Activated naive CD4-positive, alpha-beta T cell (primary cell): ENCODE data around the gene NSF.
"Not testable (repeated sequence)": the region's sequence is repeated elsewhere in the genome, so short reads cannot be mapped to it uniquely, and the experiment has no call there.

Source experiments
- DNase-seq, 4 experiments: peaks; one replicate each; lab custom pipeline; 2025; lab: John Stamatoyannopoulos, UW

NSF gene

DNA sequence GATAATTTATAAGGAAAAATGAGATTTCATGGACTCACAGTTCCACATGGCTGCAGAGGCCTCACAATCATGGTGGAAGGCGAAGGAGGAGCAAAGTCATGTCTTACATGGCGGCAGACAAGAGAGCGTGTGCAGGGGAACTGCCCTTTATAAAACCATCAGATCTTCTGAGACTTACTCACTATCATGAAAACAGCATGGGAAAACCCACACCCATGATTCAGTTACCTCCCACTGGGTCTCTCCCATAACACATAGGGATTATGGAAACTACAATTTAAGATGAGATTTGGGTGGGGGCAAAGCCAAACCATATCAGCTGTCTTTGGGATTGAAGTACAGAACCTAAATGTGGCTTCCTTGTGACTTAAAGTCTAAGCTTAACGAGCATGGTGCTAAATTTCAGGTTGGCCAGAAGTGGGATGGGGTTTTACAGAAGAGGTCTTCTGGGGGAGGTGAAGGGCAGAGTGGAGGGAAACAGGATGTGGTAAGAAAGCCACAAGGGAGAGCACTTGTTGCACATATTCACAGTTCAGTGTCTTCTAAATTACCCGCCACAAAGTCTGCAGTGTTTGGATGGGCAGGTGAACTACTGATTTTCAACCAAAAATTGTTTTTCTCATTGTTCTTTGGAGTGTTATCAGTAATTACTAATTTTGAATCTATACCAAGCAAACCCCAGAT, 38.4 kb downstream of the NSF start:
- not testable (repeated sequence) for DNase-seq

- not testable (repeated sequence) for DNase-seq
Measured at GRCh38 chr17:46632146-46632545, 41.7 kb downstream of the NSF start.

DNA sequence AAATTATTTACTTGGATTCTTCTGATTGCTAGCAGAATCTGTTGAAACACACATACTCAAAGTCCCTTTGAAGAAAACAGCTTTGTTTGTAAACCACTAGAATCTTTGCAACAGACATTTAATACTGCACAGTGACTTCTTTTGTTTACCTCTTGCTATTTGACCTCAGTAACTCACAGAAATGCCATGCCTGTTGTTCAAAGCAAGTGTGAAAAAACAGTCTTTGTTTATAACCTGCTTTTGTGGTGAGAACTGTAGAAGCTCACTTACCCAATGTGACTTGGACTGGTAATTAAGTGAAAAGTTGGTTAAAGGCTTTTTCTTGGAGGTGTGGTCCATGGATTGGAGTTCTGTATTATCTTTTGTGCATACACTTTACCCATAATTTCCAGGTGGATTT, 44.4 kb downstream of the NSF start:
- DNase-seq, result not testable (repeated sequence)

GRCh38 chr17:46641861-46642656, 51.6 kb downstream of the NSF start:
- DNase-seq, result not testable (repeated sequence)

DNA sequence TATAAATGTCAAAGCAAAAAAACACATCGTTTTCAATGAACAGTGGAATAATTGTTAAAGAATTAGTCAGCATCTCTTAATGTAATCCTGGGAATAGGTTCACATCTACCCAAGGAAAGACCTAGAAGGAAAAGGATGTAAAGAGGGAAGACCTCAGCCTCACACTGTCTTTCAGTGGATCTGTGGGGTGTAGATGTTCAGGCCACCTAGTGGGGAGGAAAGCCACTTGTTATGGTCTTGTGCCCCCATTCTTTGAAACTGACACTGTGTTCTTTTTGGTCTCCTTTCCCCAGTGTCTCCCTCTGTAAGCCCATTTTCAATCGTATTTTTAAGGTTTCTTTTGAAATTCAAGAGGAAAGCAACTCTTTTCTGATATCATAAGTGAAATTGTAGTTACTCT, 56.8 kb downstream of the NSF start:
- DNase-seq, result not testable (repeated sequence)

DNA sequence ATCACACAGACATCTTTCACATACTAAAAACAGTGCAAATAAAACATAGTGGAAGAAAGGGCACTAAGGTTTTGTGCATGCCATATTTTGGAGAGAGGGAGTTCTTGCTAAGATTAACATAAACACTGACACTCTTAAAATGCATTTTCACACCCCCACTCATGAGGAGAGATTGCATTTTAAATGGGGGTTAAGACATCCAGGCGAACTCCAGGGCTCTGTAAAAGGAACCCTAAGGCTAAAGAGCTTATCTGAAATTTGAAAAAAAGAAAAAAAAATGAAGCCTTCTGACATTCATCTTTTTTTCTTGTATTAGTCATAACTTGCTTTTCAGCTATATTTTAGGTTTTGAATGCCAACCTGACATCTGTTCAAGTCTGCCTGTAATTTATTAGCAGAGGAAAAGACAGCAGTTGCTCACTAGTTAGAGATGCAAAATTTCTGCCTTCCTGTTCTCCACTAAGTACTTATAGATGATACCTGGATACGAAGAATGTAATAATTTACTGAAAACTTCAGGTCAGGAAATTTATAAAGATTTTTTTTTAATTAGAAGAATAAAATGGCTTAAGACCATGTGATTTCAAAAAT, 57.3 kb downstream of the NSF start:
- DNase-seq, result not testable (repeated sequence)

GRCh38 chr17:46649246-46649645, 58.8 kb downstream of the NSF start:
- not testable (repeated sequence) for DNase-seq

GRCh38 chr17:46652024-46652643, 61.7 kb downstream of the NSF start:
- not testable (repeated sequence) for DNase-seq

GRCh38 chr17:46658235-46658634, 67.8 kb downstream of the NSF start:
- not testable (repeated sequence) for DNase-seq

DNA sequence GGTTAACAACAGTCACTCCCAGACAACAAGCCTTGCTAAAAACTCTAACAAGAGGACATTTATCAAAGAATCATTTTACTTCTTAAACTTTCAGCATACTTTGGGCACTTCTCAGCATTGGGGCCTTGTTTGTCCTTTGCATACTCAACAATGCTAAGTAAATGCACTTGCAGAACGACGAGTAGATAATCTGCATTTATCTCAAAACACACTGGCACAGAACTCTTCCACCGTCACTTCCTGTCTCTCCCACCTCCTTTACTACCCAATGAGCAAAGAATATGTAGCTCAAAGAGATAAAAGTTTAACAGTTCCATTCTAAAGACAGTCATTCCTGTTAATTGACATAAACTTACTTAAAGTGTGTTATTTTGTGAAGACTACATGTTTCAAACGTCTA, 69.2 kb downstream of the NSF start:
- DNase-seq, result not testable (repeated sequence)

- not testable (repeated sequence) for DNase-seq
Measured at GRCh38 chr17:46663123-46663522, 72.7 kb downstream of the NSF start.

- DNase-seq, result not testable (repeated sequence)
Measured at GRCh38 chr17:46663552-46663951, 73.1 kb downstream of the NSF start.

DNA sequence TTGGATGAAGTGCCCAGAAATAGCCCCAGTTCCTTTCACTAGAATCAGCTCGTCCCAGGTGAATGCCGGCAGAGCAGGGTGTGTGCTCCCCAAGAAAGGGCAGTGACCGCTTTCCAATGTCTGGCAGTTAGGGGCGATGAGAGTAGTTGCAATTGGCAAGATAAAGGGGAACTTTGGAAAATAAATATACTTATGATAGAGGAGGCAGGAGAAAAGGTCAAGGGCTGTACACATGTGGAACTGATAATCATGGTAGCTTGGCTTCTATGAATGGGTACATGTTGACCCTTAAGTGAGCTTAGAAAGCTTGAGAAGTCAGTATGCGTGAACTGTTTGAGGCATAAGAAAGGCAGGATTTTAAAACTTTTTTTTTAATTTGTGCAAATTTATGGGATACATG, 75.5 kb downstream of the NSF start:
- DNase-seq, result not testable (repeated sequence)

- DNase-seq, result not testable (repeated sequence)
Measured at GRCh38 chr17:46670789-46671188, 80.3 kb downstream of the NSF start.

- DNase-seq, result not testable (repeated sequence)
Measured at GRCh38 chr17:46672777-46673176, 82.3 kb downstream of the NSF start.

GRCh38 chr17:46677819-46678218, 87.3 kb downstream of the NSF start:
- DNase-seq, result not testable (repeated sequence)

GRCh38 chr17:46683653-46684052, 93.2 kb downstream of the NSF start:
- not testable (repeated sequence) for DNase-seq

DNA sequence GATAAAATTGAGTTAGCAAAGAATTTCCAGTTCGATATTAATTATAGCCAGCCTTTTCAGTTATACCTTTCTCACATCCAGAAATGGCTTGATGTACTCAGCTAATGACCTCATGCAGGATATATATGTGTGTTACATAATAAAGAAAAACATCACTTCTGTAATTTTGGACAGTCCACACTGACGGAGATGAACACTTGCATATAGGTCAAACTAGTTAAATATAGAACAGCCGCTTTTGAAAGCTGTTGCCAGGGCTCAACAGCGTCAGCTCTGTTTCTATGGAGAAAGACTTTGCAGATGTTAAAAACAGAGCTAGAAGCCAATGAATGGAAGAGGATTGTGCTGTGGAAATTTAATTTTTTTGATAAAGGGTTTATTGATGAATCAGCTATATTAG, 94.8 kb downstream of the NSF start:
- DNase-seq, result not testable (repeated sequence)

DNA sequence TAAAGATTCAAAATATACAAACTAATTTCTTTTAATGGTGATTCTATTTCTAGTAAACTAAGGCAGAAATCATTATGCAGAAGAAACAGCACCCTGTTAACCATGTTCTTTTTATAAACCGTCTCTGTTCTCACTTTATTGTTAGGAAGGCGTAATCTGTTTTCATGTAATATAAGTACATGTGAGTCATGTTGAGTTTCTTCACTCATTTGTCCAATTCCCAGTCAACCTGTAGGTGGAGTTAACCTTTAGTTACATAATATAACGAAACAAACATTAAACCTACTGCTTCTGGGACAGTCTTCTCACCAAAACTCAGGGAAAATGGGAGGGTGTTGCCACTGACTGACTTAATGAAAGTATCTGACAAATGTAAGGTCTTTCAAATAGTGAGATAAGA, 101.7 kb downstream of the NSF start:
- DNase-seq, result not testable (repeated sequence)

GRCh38 chr17:46693283-46693682, 102.8 kb downstream of the NSF start:
- DNase-seq, result not testable (repeated sequence)

- DNase-seq, result not testable (repeated sequence)
Measured at GRCh38 chr17:46696522-46696921, 106.1 kb downstream of the NSF start.

DNA sequence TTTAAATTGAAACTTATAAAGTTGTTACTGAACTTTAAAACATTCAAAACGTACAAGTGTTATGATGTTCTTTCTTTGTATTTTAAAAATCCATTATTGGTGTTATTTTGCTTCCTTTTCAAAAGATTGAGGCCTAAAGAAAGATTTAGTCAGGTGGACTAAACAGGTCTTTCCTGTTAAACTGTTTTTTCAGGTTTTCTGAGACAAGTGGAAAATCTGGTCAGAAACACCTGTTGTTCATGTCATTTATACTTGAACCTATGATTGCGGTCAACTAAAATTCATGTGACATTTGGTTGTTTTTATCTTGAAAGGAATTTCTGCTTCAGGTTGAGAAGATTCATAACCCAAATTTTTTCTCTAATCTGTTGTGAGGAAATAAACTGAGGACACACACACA, 108.5 kb downstream of the NSF start:
- DNase-seq, result not testable (repeated sequence)
